ENCODE measurements around the gene LBR.

The LBR gene

DNA sequence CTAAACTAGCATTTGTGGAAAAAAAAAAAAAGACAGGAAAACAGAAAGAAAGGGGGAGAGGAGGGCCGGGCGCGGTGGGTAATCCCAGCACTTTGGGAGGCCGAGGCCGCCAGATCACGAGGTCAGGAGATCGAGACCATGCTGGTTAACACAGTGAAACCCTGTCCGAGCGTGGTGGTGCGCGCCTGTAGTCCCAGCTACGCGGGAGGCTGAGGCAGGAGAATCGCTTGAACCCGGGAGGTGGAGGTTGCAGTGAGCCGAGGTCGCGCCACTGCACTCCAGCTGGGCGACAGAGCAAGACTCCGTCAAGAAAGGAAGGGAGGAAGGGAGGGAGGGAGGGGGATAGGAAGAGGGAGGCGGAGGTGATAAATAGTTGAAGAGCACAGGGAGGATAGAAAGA lies 54.7 kb downstream of the LBR start:
- DNase-seq (ENCODE audit: low read depth) = no peak

DNA sequence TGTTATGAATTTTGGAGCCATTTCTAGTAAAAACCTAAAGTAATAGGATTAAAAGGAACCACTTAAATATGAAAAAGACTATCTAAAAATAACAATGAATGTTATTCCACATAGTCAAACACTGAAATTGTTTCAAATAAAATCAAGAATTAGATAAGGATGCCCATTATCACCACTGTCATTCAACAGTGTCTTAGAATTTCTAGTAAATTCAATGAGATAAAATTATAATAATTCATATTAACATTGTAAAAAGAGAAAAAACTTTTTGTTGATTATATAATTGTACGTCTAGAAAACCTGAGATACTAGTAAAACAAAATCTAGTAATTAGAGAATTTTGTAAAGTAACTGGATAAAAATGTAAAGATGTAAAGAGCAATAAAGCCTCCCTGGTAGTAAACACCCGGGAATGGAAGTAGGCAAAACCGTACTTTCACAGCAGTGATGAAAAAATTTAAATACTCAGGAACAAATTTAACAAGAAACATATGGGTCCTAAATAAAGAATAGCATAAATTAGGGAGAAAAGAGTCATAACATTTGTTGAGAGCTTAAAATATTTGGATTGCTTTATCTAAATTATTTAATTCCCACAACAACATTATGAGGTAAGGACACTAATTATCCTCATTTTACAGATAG lies 56.4 kb downstream of the LBR start:
- no peak for DNase-seq (ENCODE audit: low read depth)

DNA sequence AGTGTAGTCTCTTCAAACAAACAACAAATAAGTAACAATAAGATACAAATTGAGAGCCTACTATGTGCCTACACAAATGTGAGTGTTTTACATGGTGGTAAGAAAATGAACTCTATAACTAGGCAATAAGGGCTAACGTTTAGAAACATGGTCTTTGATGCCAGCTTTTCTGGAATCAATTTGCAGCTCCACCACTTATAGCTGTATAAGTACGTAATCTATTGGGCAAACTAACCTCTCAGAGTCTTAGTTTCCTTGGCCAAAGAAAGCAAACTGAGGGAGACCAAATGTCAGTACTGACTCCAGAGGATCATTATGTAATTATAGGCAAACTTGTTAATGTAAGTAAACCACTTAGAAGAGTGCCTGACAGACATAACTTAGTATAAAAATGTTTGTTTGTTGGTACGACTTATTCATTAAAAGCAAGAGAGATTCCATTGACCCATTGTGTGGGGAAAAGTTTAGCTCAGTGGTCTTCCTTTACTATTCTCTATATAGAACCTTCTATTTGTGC lies 59.7 kb downstream of the LBR start:
- DNase-seq (ENCODE audit: low read depth) = no peak

DNA sequence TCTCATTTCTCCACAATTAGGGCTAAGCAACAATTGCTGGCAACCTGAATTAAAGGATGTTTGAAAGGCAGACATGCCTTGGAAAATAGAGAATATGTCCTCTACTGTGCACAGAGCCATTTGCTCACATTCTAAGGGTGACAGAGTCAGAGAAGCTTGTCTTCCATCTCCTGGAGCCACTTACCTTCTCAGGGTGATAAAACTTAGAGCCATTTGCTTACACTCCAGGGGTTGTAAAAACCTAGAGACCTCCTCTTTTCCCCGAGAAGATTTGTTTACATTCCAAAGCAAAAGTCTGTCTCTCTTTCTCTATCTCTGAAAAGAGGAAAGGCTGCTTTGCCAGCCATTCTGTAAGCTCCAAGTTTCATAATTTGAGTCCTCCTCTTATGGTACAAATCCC lies 61.3 kb downstream of the LBR start:
- no peak for DNase-seq (ENCODE audit: low read depth)

DNA sequence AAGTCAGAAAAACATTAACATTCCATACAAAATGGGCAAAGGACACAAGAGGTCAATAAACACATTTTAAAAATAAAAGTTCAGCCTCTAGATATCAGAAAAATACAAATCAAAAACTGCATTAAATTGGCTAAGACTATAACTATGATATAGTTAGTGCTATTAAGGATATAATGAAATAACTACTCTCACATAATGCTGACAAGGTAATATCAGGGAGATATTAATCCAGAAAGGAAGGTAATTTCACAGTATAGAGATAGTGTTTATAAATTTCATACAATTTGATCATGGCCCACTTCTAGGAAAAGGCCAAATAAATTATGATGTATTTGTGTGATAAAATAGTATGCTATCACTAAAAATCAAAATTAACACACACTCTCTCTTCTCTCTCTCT lies 61.8 kb downstream of the LBR start:
- DNase-seq (ENCODE audit: low read depth) = no peak

DNA sequence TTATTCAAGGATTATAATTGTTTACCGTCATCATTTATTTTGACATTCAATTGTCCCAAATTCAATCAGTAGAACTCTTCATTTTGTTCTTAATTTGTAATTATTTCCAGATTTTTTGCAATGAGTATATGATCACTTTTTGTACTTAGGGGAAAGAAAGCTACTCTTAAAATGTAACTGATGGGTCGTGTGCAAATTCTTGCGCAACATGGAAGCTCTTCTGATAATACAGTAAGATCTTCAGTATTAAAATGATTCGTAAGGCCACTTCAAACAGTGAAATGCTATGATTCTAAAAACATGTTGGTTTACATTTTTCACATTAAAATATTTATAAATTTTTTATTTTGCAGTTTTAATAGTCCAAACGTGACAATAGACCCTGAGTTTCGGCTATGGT lies 63.4 kb downstream of the LBR start:
- no peak for DNase-seq (ENCODE audit: low read depth)

DNA sequence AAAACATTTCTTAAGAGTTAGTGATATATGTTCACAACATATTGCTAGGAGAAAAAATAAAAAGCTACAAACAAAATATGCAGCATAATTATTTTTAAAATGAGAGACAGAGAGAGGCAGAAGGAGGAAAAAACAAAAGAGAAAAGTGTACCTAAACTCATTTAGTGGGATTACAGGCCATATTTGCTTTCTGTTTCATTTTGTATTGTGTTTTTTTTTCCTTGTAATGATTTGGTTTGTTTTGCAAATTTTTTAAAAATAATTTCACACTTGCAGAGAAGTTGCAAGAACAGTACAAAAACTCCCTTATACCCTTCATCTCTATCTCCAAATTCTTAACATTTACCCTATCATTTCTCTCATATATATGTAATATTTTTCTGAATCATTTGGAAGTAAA lies 65.0 kb downstream of the LBR start:
- no peak for DNase-seq (ENCODE audit: low read depth)

DNA sequence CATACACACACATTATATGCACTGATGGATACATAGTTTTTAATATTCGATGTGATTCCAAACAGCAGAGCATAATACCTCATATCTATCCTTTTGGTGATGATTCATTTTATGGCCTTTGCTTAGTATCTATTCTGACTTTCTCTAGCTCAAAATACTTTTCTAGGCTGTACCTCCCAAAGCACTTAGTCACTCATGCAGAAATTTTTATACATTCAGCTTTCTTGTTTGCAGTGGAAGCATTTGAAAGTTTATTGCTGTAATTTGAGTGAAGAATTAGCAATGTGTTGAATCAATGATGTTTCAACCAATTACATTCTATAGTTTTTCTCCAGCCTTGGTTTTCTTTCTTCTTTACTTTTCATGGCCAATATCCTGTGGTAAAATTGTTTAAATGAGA lies 66.7 kb downstream of the LBR start:
- no peak for DNase-seq (ENCODE audit: low read depth)

DNA sequence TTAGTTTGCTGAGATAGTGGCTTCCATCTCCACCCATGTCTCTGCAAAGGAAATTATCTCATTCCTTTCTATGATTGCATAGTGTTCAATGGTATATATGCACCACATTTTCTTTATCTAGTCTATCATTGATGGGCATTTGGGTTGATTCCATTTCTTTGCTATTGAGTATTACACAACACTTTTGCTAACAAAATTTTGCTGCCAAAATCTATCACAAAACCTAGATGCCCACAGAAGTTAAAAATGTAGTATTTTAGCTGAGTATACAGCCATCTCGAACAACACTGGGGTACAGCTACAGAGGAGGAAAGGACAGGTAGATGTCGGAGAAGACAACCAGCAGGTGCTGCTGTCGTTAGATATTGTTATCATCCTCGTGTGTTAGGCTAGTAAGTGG lies 67.7 kb downstream of the LBR start:
- no peak for DNase-seq (ENCODE audit: low read depth)

DNA sequence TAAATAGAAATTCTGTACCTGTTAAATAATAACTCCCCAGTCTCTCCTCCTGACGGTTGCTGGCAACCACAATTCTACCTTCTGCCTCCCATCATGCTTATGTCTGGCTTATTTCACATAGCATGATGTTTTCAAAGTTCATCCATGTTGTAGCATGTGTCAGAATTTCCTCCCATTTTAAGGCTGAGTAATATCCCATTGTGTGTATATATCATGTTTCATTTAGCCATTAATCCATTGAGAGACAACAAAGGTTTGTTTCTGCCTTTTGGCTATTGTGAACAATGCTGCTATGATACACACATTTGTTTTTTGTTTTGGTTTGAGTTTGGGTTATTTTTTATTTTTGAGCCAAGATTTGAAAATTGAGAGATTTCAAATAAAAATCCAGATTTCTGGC lies 72.0 kb downstream of the LBR start:
- DNase-seq (ENCODE audit: low read depth) = no peak

DNA sequence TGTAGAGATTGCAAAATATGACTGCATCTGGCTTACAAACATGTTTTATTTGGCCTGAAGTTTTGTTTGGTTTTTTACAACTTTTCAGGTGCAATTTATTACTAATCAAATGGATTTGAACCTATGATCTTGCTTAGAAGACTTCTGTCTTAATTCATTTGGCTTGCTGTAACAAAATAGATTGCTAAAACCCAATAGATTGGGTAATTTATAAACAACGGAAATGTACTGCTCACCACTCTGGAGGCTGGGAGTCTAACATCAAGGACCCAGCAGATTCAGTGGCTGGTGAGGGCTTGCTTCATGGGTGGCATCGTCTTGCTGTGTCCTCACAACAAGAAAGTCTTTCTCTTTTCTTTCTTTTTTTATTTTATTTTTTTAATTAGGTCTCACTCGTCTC lies 72.9 kb downstream of the LBR start:
- DNase-seq (ENCODE audit: low read depth) = no peak

Data from HS-5 (cell line).